ENCODE data around the gene IMMP2L. TPM values are rescaled to one million over a fixed set of nuclear protein-coding genes. Genes with fewer than 3 reads are reported as not detected.
"Not testable (repeated sequence)": the region's sequence is repeated elsewhere in the genome, so short reads cannot be mapped to it uniquely, and the experiment has no call there.

The IMMP2L gene
- total and polyA plus RNA-seq, 2 donors (not counting 3 experiments of a cell fraction or from before 2014, with no cell fraction given) = 9.9 to 11.8 TPM

DNA sequence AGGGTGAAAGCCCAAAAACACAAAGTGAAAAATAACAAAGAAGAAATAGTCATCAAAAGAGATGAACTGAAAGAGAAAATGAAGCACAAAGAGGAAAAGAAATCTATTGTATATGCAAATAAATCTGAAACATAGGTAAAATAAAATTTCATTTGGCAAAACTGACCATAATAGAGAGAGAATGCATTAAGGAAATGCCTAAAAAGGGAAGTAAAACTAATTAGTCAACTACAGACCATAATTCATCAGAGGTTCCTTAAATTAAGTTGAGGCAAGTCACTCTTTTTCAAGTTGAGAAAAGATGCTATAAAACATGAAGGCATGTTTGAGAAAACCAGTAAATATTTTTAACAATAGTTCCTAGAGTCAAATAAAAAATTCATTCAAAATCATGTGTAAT, 238.1 kb downstream of the IMMP2L start:
- CTCF ChIA-PET = interaction anchor here (1.5 kb wide), 1 partner anchor 9 kb away, joined by 5 read pairs; no protein-coding TSS in a partner anchor
- Histone ChIP-seq H3K4me1 (ENCODE audit: control insufficient read depth, extremely low read depth, insufficient read depth, low read length) (no peaks in the 10 kb centered on the region), H3K9me1 (replicated peaks; ENCODE audit: control insufficient read depth, extremely low read depth, insufficient read depth, low read length) (no peaks in the 10 kb centered on the region), H3K9ac (replicated peaks; ENCODE audit: extremely low read depth, insufficient read depth, low read length) (no peak overlapping the region), H4K20me1 (replicated peaks; ENCODE audit: control insufficient read depth, extremely low read depth, insufficient read depth, low read length) (no peaks in the 10 kb centered on the region), H3K4me2 (ENCODE audit: insufficient read depth, low read length) (no peak overlapping the region), H3K79me2 (ENCODE audit: control insufficient read depth, insufficient read depth, low read length) (no peaks in the 10 kb centered on the region), H3K36me3 (ENCODE audit: control insufficient read depth in 2 of 2, extremely low read depth in 1 of 2, insufficient read depth in 2 of 2, low read length in 2 of 2) (no peaks in the 10 kb centered on the region), H2AFZ (ENCODE audit: low read depth, low read length) (no peak overlapping the region), H3K27me3 (ENCODE audit: control insufficient read depth in 2 of 2, insufficient read depth in 2 of 2, low read length in 2 of 2) (no peaks in the 10 kb centered on the region), H3K9me3 (replicated peaks; ENCODE audit: control insufficient read depth, insufficient read depth, low read length) (no peaks in the 10 kb centered on the region), H3K27ac (ENCODE audit: insufficient read depth, low read depth, low read length) (no peak overlapping the region), H3K4me3 (replicated peaks in 1 of 3; ENCODE audit: insufficient read depth in 1 of 3, low read depth in 1 of 3, low read length in 3 of 3) (no peak overlapping the region)
- dilution Hi-C loops (cut with MboI; ENCODE audit: extremely low pct_ligation_motif_present, low sequenced_read_pairs) = no loop called here
- TF ChIP-seq MYC (IDR thresholded peaks at IDR 0.05; ENCODE audit: low read depth, low read length) = no peak
- no peak for TF ChIP-seq GATA2 (IDR thresholded peaks at IDR 0.05; ENCODE audit: insufficient read depth, insufficient read length, low read depth, low read length)
- TF ChIP-seq POLR2AphosphoS5 (IDR thresholded peaks at IDR 0.05; ENCODE audit: insufficient read depth, low read depth, low read length) = no peak
- TF ChIP-seq, protein P1, sequence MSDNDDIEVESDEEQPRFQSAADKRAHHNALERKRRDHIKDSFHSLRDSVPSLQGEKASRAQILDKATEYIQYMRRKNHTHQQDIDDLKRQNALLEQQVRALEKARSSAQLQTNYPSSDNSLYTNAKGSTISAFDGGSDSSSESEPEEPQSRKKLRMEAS (IDR thresholded peaks at IDR 0.05; ENCODE audit: insufficient read depth, insufficient read length) = no peak
- TF ChIP-seq POLR2A (IDR thresholded peaks at IDR 0.05; ENCODE audit: low read depth, low read length) = no peak
- TF ChIP-seq, protein P2, sequence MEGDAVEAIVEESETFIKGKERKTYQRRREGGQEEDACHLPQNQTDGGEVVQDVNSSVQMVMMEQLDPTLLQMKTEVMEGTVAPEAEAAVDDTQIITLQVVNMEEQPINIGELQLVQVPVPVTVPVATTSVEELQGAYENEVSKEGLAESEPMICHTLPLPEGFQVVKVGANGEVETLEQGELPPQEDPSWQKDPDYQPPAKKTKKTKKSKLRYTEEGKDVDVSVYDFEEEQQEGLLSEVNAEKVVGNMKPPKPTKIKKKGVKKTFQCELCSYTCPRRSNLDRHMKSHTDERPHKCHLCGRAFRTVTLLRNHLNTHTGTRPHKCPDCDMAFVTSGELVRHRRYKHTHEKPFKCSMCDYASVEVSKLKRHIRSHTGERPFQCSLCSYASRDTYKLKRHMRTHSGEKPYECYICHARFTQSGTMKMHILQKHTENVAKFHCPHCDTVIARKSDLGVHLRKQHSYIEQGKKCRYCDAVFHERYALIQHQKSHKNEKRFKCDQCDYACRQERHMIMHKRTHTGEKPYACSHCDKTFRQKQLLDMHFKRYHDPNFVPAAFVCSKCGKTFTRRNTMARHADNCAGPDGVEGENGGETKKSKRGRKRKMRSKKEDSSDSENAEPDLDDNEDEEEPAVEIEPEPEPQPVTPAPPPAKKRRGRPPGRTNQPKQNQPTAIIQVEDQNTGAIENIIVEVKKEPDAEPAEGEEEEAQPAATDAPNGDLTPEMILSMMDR (IDR thresholded peaks at IDR 0.05; ENCODE audit: extremely low read depth in 1 of 2, insufficient read depth in 1 of 2, low read depth in 1 of 2, low read length in 2 of 2) = no peak
- TF ChIP-seq FOS (IDR thresholded peaks at IDR 0.05; ENCODE audit: borderline replicate concordance, insufficient read depth, low read length) = no peak
- TF ChIP-seq JUN (IDR thresholded peaks at IDR 0.05; ENCODE audit: borderline replicate concordance, insufficient read depth, insufficient read length, low read depth) = no peak
- no peak for TF ChIP-seq EZH2 (IDR thresholded peaks at IDR 0.05; ENCODE audit: borderline replicate concordance, low read depth, low read length, severe bottlenecking)
- no TSS peak for BruUV-seq (replicated peaks)
- POLR2A ChIA-PET = no interaction called here
- DNase-seq (ENCODE audit: low read depth, low spot score) (no peak), FAIRE-seq (no peak)
- intact Hi-C loops (cut with micrococcal nuclease) = no loop called here

GRCh38 chr7:111323670-111324069, 238.6 kb downstream of the IMMP2L start:
- H3K9me3 ChIP-seq (replicated peaks; ENCODE audit: control insufficient read depth, insufficient read depth, low read length); H3K4me2 ChIP-seq (ENCODE audit: insufficient read depth, low read length); dilution Hi-C loops (cut with MboI; ENCODE audit: extremely low pct_ligation_motif_present, low sequenced_read_pairs); BruUV-seq (replicated peaks); H3K9ac ChIP-seq (replicated peaks; ENCODE audit: extremely low read depth, insufficient read depth, low read length); H3K36me3 ChIP-seq (ENCODE audit: control insufficient read depth in 2 of 2, extremely low read depth in 1 of 2, insufficient read depth in 2 of 2, low read length in 2 of 2); CTCF ChIA-PET; DNase-seq (ENCODE audit: low read depth, low spot score); H4K20me1 ChIP-seq (replicated peaks; ENCODE audit: control insufficient read depth, extremely low read depth, insufficient read depth, low read length); H3K4me3 ChIP-seq (replicated peaks in 1 of 3; ENCODE audit: insufficient read depth in 1 of 3, low read depth in 1 of 3, low read length in 3 of 3); H2AFZ ChIP-seq (ENCODE audit: low read depth, low read length); intact Hi-C loops (cut with micrococcal nuclease); H3K27ac ChIP-seq (ENCODE audit: insufficient read depth, low read depth, low read length); POLR2A ChIA-PET; H3K79me2 ChIP-seq (ENCODE audit: control insufficient read depth, insufficient read depth, low read length); H3K27me3 ChIP-seq (ENCODE audit: control insufficient read depth in 2 of 2, insufficient read depth in 2 of 2, low read length in 2 of 2); FAIRE-seq; H3K9me1 ChIP-seq (replicated peaks; ENCODE audit: control insufficient read depth, extremely low read depth, insufficient read depth, low read length); H3K4me1 ChIP-seq (ENCODE audit: control insufficient read depth, extremely low read depth, insufficient read depth, low read length): not testable (repeated sequence)
